KOPT-K1 (cell line): Measurements from ENCODE around the gene CIB2.
A peak's percentile ranks its signal among the peaks of the same experiment; 100 is the strongest.

ENCODE experiments used
- H3K27ac ChIP-seq: fragments of 200-600 bp; sonication (generic); 2 replicates; pipeline ENCODE4 v1.5.1; 2016; ENCODE audit warnings: antibody characterized with exemption, mild to moderate bottlenecking, low read depth, low read length; ENCODE audit not compliant: poor library complexity, severe bottlenecking
- H3K36me3 ChIP-seq: fragments of 200-600 bp; sonication (generic); 2 replicates; pipeline ENCODE4 v1.5.1; 2017; ENCODE audit warnings: antibody characterized with exemption, mild to moderate bottlenecking, low read length, moderate library complexity; ENCODE audit not compliant: insufficient read depth
- H3K9me3 ChIP-seq: fragments of 200-600 bp; sonication (generic); 2 replicates; pipeline ENCODE4 v1.5.1; 2017; ENCODE audit warnings: antibody characterized with exemption, low read length, mild to moderate bottlenecking; ENCODE audit not compliant: insufficient read depth, poor library complexity, severe bottlenecking

CIB2 gene

GRCh38 chr15:78060232-78060631 lies 71.0 kb downstream of the CIB2 start:
- peak overlapping the region; percentile 51 for H3K27ac ChIP-seq
- H3K36me3 ChIP-seq: no peaks in the 10 kb centered on the region
- H3K9me3 ChIP-seq: no peaks in the 10 kb centered on the region

- Histone ChIP-seq H3K9me3 (no peaks in the 10 kb centered on the region), H3K27ac (peak overlapping the region; percentile 51), H3K36me3 (no peaks in the 10 kb centered on the region)
Measured at GRCh38 chr15:78059110-78059839, 72.0 kb downstream of the CIB2 start.

GRCh38 chr15:78058401-78058935 lies 72.8 kb downstream of the CIB2 start:
- no peaks in the 10 kb centered on the region for H3K9me3 ChIP-seq
- H3K36me3 ChIP-seq: peaks cover 6% of the 10 kb centered on the region
- H3K27ac ChIP-seq: peak overlapping the region; percentile 51

- H3K36me3 ChIP-seq: peaks cover 13% of the 10 kb centered on the region
- peak overlapping the region; percentile 51 for H3K27ac ChIP-seq
- H3K9me3 ChIP-seq: no peaks in the 10 kb centered on the region
Measured at GRCh38 chr15:78057803-78058202, 73.4 kb downstream of the CIB2 start.

- Histone ChIP-seq H3K9me3 (no peaks in the 10 kb centered on the region), H3K27ac (peak overlapping the region; percentile 49), H3K36me3 (peaks cover 13% of the 10 kb centered on the region)
Measured at GRCh38 chr15:78056714-78057269, 74.5 kb downstream of the CIB2 start.

- H3K27ac ChIP-seq: peak overlapping the region; percentile 49
Measured at GRCh38 chr15:78055919-78056713, 75.1 kb downstream of the CIB2 start.

GRCh38 chr15:78054966-78055365 lies 76.3 kb downstream of the CIB2 start:
- H3K36me3 ChIP-seq: peaks cover 13% of the 10 kb centered on the region
- H3K27ac ChIP-seq: peak overlapping the region; percentile 49
- H3K9me3 ChIP-seq: no peaks in the 10 kb centered on the region

More at GRCh38 chr15:78055919-78056713, 75.1 kb downstream of the CIB2 start:
- peaks cover 13% of the 10 kb centered on the region for H3K36me3 ChIP-seq
- H3K9me3 ChIP-seq: no peaks in the 10 kb centered on the region
